GM12892 (cell line): ENCODE data around the gene PRUNE2.

Source experiments
- POLR2A ChIP-seq: IDR thresholded peaks from 2 replicates; pipeline ENCODE4 v1.6.1; 2011; ENCODE audit warnings: low read depth, low read length, control low read depth
- POLR2AphosphoS5 ChIP-seq: IDR thresholded peaks from 2 replicates; pipeline ENCODE4 v1.6.1; 2011; ENCODE audit warnings: low read depth, low read length, control low read depth
- TAF1 ChIP-seq: IDR thresholded peaks from 2 replicates; pipeline ENCODE4 v1.6.1; 2011; ENCODE audit warnings: low read depth, mild to moderate bottlenecking, control low read depth, low read length, borderline replicate concordance

DNA sequence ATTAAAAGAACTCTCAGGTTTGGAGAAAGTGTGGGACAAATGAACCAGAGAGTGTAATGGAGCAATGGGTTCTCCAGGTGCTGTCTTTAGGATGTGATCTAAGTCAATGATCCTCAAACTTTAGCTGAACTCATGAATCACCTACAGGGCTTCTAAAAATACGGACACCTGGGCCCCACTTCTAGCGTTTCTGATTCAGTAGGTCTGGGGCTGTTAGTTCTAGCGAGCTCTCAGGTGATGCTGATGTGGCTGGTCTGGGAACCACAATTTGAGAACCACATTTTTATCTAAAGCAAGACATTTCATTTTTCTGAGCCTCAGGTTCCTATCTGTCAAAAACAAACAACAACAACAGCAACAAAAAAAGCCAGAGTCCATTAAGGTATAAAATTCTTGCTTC, 176.8 kb downstream of the PRUNE2 start:
- no peak for TF ChIP-seq POLR2A
- no peak for TF ChIP-seq POLR2AphosphoS5
- no peak for TF ChIP-seq TAF1
